B cell (primary cell): ENCODE data around the gene AQP11. TPM values are rescaled to one million over a fixed set of nuclear protein-coding genes. Genes with fewer than 3 reads are reported as not detected.

Source experiments
- ATAC-seq: fragments of 200-7000 bp; cut with Tn5 transposase; one replicate; pipeline ENCODE4 v1.10.0; 2021; ENCODE audit warnings: low read depth, mild to moderate bottlenecking, moderate number of reproducible peaks, moderate library complexity
- CTCF ChIA-PET: fragments of 350-600 bp; sonication (Branson Sonifier 250); formaldehyde crosslinking; loops from one replicate; lab custom pipeline; 2021; ENCODE audit warnings: antibody characterized with exemption, inconsistent platforms; lab: Charles Lee
- POLR2A ChIA-PET: fragments of 350-600 bp; sonication (Branson Sonifier 250); formaldehyde crosslinking; loops from one replicate; lab custom pipeline; 2021; ENCODE audit warnings: antibody characterized with exemption; lab: Charles Lee
- DNase-seq: peaks from one replicate; pipeline ENCODE4 v3.0.0; 2013
- H2AFZ ChIP-seq: 2 replicates; pipeline ENCODE4 v1.6.1; 2012; ENCODE audit warnings: mild to moderate bottlenecking, low read depth, low read length; ENCODE audit not compliant: insufficient read depth, poor library complexity, severe bottlenecking
- H3K27ac ChIP-seq, 2 donors: 1 replicate in 1 of 2; 2 replicates in 1 of 2; pipeline ENCODE4 v1.5.1; 2012 to 2013; ENCODE audit warnings: low read length in 2 of 2, mild to moderate bottlenecking in 2 of 2, moderate library complexity in 1 of 2
- H3K27me3 ChIP-seq, 4 experiments: fragments of 200-600 bp in 1 of 4; sonication (generic) in 1 of 4; replicated peaks in 1 of 4; 1 replicate in 2 of 4; 2 replicates in 2 of 4; pipeline versions ENCODE4 v1.6.1 to v1.7.0; 2013 to 2016; ENCODE audit warnings: low read length in 3 of 4, mild to moderate bottlenecking in 2 of 4, mixed read lengths in 1 of 4, moderate library complexity in 1 of 4; ENCODE audit not compliant: insufficient read depth in 4 of 4, control insufficient read depth in 3 of 4; ENCODE audit errors: control extremely low read depth in 1 of 4
- H3K36me3 ChIP-seq, 2 experiments: replicated peaks in 1 of 2; 1 replicate in 1 of 2; 2 replicates in 1 of 2; pipeline versions ENCODE4 v1.6.1 to v1.7.1; 2013; ENCODE audit warnings: low read length in 1 of 2; ENCODE audit not compliant: insufficient read depth in 2 of 2, control insufficient read depth in 1 of 2; ENCODE audit errors: control extremely low read depth in 1 of 2, extremely low read depth in 1 of 2
- H3K4me1 ChIP-seq, 2 donors: fragments of 200-600 bp in 1 of 2; sonication (generic) in 1 of 2; 1 replicate in 1 of 2; 2 replicates in 1 of 2; pipeline versions ENCODE4 v1.5.1 to v1.6.1; 2013 to 2017; ENCODE audit warnings: low read length in 2 of 2; ENCODE audit not compliant: control insufficient read depth in 2 of 2, insufficient read depth in 2 of 2
- H3K4me2 ChIP-seq: replicated peaks from 2 replicates; pipeline ENCODE3; 2012; ENCODE audit warnings: mild to moderate bottlenecking, low read depth, low read length; ENCODE audit not compliant: poor library complexity, severe bottlenecking
- H3K4me3 ChIP-seq, 5 experiments: fragments of 200-600 bp in 1 of 5; sonication (generic) in 1 of 5; 1 replicate in 3 of 5; 2 replicates in 2 of 5; pipeline versions ENCODE4 v1.5.1 to v1.7.0; 2011 to 2016; ENCODE audit warnings: low read length in 4 of 5, mild to moderate bottlenecking in 4 of 5, low read depth in 2 of 5, control low read depth in 1 of 5, moderate library complexity in 1 of 5; ENCODE audit not compliant: insufficient read depth in 1 of 5; ENCODE audit errors: control extremely low read depth in 1 of 5, extremely low read depth in 1 of 5
- H3K79me2 ChIP-seq: fragments of 200-600 bp; sonication (generic); one replicate; pipeline ENCODE4 v1.6.0; 2016; ENCODE audit warnings: low read length; ENCODE audit not compliant: control insufficient read depth, insufficient read depth
- H3K9ac ChIP-seq: fragments of 200-600 bp; sonication (generic); 2 replicates; pipeline ENCODE4 v1.6.1; 2017; ENCODE audit warnings: mild to moderate bottlenecking, low read length, moderate library complexity
- H3K9me3 ChIP-seq, 3 donors: one replicate each; pipeline versions ENCODE4 v1.6.1 to v1.7.1; 2013; ENCODE audit warnings: low read length in 2 of 3; ENCODE audit not compliant: control insufficient read depth in 2 of 3, insufficient read depth in 1 of 3; ENCODE audit errors: control extremely low read depth in 1 of 3
- H4K20me1 ChIP-seq: 2 replicates; pipeline ENCODE4 v1.6.0; 2012; ENCODE audit warnings: mild to moderate bottlenecking, low read length; ENCODE audit not compliant: insufficient read depth, control insufficient read depth, poor library complexity, severe bottlenecking
- H3K27ac Mint-ChIP-seq: one replicate; pipeline ENCODE4 v1.8.0; 2021; ENCODE audit warnings: mixed read lengths
- H3K27me3 Mint-ChIP-seq: one replicate; pipeline ENCODE4 v1.8.0; 2021; ENCODE audit warnings: mixed read lengths
- H3K4me1 Mint-ChIP-seq: one replicate; pipeline ENCODE4 v1.8.0; 2021; ENCODE audit warnings: mixed read lengths
- H3K4me3 Mint-ChIP-seq: one replicate; pipeline ENCODE4 v1.8.0; 2021; ENCODE audit warnings: mixed read lengths
- H3K9me3 Mint-ChIP-seq: one replicate; pipeline ENCODE4 v1.8.0; 2022; ENCODE audit warnings: mixed read lengths; ENCODE audit not compliant: insufficient read depth
- CTCF ChIP-seq: fragments of 200-600 bp; IDR thresholded peaks from one replicate; pipeline ENCODE4 v1.8.0; 2022; ENCODE audit warnings: antibody characterized with exemption, mild to moderate bottlenecking
- EZH2 ChIP-seq: IDR thresholded peaks from 2 replicates; pipeline ENCODE4 v1.6.1; 2012; ENCODE audit warnings: borderline replicate concordance, low read depth, mild to moderate bottlenecking, moderate library complexity, low read length; ENCODE audit not compliant: insufficient read depth, poor library complexity, severe bottlenecking
- WGBS: methylation state at CpG from one replicate; pipeline ENCODE4 v1.1.5; 2013; ENCODE audit warnings: missing lambda C conversion rate; ENCODE audit not compliant: insufficient coverage; 5-methylcytosine and 5-hydroxymethylcytosine counted together
- intact Hi-C: fragments of 100-400 bp; cut with micrococcal nuclease; formaldehyde crosslinking; loops from one replicate; pipeline ENCODE4 v1.10.0; 2022
- polyA plus RNA-seq: library from polyadenylated mRNA; depleted of rRNA; stranded (reverse); fragments of >200 nt; gene quantifications from 2 replicates; pipeline ENCODE4 v1.2.3, GENCODE V29; 2012
- total RNA-seq, 2 donors: library from RNA; stranded (reverse); fragments of 120-200 nt in 1 of 2; gene quantifications; 1 replicate in 1 of 2; 2 replicates in 1 of 2; pipeline versions ENCODE4 v1.2.3 to v1.2.4, GENCODE V29; 2013 to 2022

Gene AQP11
- total and polyA plus RNA-seq, 2 donors (not counting 1 experiment from before 2014, with no cell fraction given), result 0.19 to 0.47 TPM

GRCh38 chr11:77559686-77560401, 29.9 kb upstream of the AQP11 start:
- Histone ChIP-seq H3K27ac (no peak overlapping the region), H3K9me3 (no peaks in the 10 kb centered on the region), H3K79me2 (no peaks in the 10 kb centered on the region), H3K4me3 (no peak overlapping the region), H3K9ac (no peak overlapping the region), H3K4me2 (no peak overlapping the region), H4K20me1 (no peaks in the 10 kb centered on the region), H2AFZ (no peak overlapping the region), H3K36me3 (no peaks in the 10 kb centered on the region), H3K4me1 (no peaks in the 10 kb centered on the region), H3K27me3 (no peaks in the 10 kb centered on the region)
- no peaks in the 10 kb centered on the region for H3K9me3 Mint-ChIP-seq
- POLR2A ChIA-PET, result no interaction called here
- H3K27ac Mint-ChIP-seq, result no peak overlapping the region
- H3K4me3 Mint-ChIP-seq, result no peak overlapping the region
- no peaks in the 10 kb centered on the region for H3K4me1 Mint-ChIP-seq
- DNase-seq, result no peak
- no peak for TF ChIP-seq EZH2
- TF ChIP-seq CTCF, result no peak
- ATAC-seq, result no peak
- intact Hi-C loops, result no loop called here
- CTCF ChIA-PET, result no interaction called here
- WGBS, result 100% methylated on average over 2 of the region's 6 CpGs
- no peaks in the 10 kb centered on the region for H3K27me3 Mint-ChIP-seq

- H3K27ac ChIP-seq, result no peak overlapping the region
- no peaks in the 10 kb centered on the region for H3K4me1 ChIP-seq
- H3K27me3 ChIP-seq, result no peaks in the 10 kb centered on the region
- H4K20me1 ChIP-seq, result no peaks in the 10 kb centered on the region
- DNase-seq (no peak), ATAC-seq (no peak)
- CTCF ChIA-PET, result no interaction called here
- POLR2A ChIA-PET, result no interaction called here
- no peak overlapping the region for H2AFZ ChIP-seq
- H3K4me3 ChIP-seq, result no peak overlapping the region
- no peak overlapping the region for H3K4me3 Mint-ChIP-seq
- H3K79me2 ChIP-seq, result no peaks in the 10 kb centered on the region
- H3K4me1 Mint-ChIP-seq, result no peaks in the 10 kb centered on the region
- intact Hi-C loops, result no loop called here
- TF ChIP-seq CTCF, result no peak
- no peak for TF ChIP-seq EZH2
- no peaks in the 10 kb centered on the region for H3K36me3 ChIP-seq
- H3K9me3 ChIP-seq, result no peaks in the 10 kb centered on the region
- H3K4me2 ChIP-seq, result no peak overlapping the region
- 84% methylated on average over 2 of the region's 2 CpGs for WGBS
- H3K27me3 Mint-ChIP-seq, result no peaks in the 10 kb centered on the region
- no peak overlapping the region for H3K27ac Mint-ChIP-seq
- H3K9me3 Mint-ChIP-seq, result no peaks in the 10 kb centered on the region
- no peak overlapping the region for H3K9ac ChIP-seq
These were observed 29.1 kb upstream of the AQP11 start for GRCh38 chr11:77560605-77561004.
